ENCODE data around the gene ITGA11. TPM values are rescaled to one million over a fixed set of nuclear protein-coding genes. Genes with fewer than 3 reads are reported as not detected.

Gene ITGA11
- total and polyA plus RNA-seq, 2 of the 4 experiments (the other 2 are of a cell fraction): 4.1 to 6.6 TPM

DNA sequence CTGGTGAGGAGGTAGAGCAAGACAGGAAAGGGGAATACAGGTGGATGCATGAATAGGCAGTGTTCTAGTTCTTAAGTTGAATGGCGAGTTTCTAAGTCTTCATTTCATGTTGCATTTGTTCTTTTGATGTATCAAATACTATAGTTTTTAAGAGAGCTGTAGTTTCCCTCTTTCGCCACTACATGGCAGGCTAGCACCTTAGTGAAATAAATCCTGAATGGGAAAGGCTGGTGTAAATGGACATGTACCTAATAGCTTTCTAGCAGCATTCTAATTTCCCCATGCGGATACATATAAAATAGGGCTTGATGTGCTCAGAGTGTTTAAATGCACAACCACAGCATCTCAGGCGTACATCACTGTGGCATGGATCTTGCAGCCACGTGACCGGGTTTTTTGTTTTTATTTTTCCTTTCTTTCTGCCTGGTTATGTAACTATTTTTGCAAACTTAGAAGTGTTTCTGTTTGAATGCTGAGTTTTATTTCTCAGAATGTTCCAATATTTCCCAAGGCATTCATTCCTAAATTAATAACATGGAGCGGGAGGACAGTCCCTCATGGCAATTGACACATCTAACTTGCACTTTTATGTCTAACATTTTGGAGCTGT is 178.9 kb downstream of the ITGA11 start:
- Histone ChIP-seq H4K20me1 (ENCODE audit: insufficient read depth, low read length) (no peaks in the 10 kb centered on the region), H3K56ac (ENCODE audit: extremely low read depth, insufficient read depth, low read length) (no peak overlapping the region), H3K4me1 (ENCODE audit: control insufficient read depth, insufficient read depth, low read length) (no peaks in the 10 kb centered on the region; the same call in 1 of the 2 replicates), H3K4me3 (ENCODE audit: insufficient read depth, low read depth, low read length) (no peak overlapping the region), H4K8ac (ENCODE audit: low read depth in 2 of 2, low read length in 2 of 2) (no peak overlapping the region; a peak in 1 of 4 replicates), H2AK5ac (ENCODE audit: low read depth, low read length) (no peak overlapping the region), H2BK15ac (ENCODE audit: low read depth, low read length) (no peak overlapping the region), H2BK5ac (ENCODE audit: low read depth, low read length, poor library complexity, severe bottlenecking) (no peak overlapping the region), H3K36me3 (ENCODE audit: control insufficient read depth, insufficient read depth, low read length) (no peaks in the 10 kb centered on the region), H3K23ac (ENCODE audit: low read depth, low read length) (no peak overlapping the region; the same call in 1 of the 2 replicates), H3K4ac (ENCODE audit: low read depth, low read length) (no peak overlapping the region), H3K9ac (ENCODE audit: low read depth, low read length) (no peak overlapping the region), H2BK120ac (ENCODE audit: low read depth, low read length) (no peak overlapping the region), H2AK9ac (replicated peaks; ENCODE audit: low read depth, low read length, poor library complexity) (no peak overlapping the region), H3K79me1 (ENCODE audit: low read depth in 1 of 2, low read length in 2 of 2) (no peaks in the 10 kb centered on the region), H4K5ac (ENCODE audit: low read depth, low read length) (no peak overlapping the region), H3K14ac (replicated peaks; ENCODE audit: low read depth, low read length) (no peak overlapping the region), H2AFZ (replicated peaks; ENCODE audit: low read length, poor library complexity) (no peak overlapping the region), H2BK20ac (ENCODE audit: low read depth, low read length) (no peak overlapping the region), H3K9me1 (ENCODE audit: insufficient read depth, low read length) (no peaks in the 10 kb centered on the region), H3K27me3 (ENCODE audit: control insufficient read depth, insufficient read depth, low read length) (peaks cover 2% of the 10 kb centered on the region; the same call in 1 of the 2 replicates), H4K91ac (ENCODE audit: insufficient read depth, low read depth, low read length) (no peak overlapping the region), H3K27ac (ENCODE audit: insufficient read depth, low read length) (no peak overlapping the region), H3K18ac (ENCODE audit: low read depth, low read length) (no peak overlapping the region), H3K9me3 (ENCODE audit: control insufficient read depth, insufficient read depth, low read length) (no peaks in the 10 kb centered on the region), H3K4me2 (ENCODE audit: low read depth, low read length) (no peak overlapping the region)
- dilution Hi-C loops (cut with HindIII; ENCODE audit: low sequenced_read_pairs, unreplicated experiment): no loop called here
- no TSS peak for BruUV-seq (replicated peaks)
- ATAC-seq (ENCODE audit: low read depth) (peak; percentile 79), DNase-seq (peak; percentile 85)
- ChIA-PET POLR2A (ENCODE audit: unreplicated experiment) (interaction anchor here (0.6 kb wide), 1 partner anchor 36 kb away, joined by 3 read pairs; no protein-coding TSS in a partner anchor), CTCF (interaction anchor here (0.6 to 1.7 kb wide), 17 partner anchors 18 to 421 kb away, joined by 3 to 8 read pairs (median 4); partner anchors contain the start of gene FEM1B)
- intact Hi-C loops (cut with micrococcal nuclease): loop anchor here (1.0 to 5.0 kb wide), 3 partner anchors 53 to 421 kb away; no protein-coding TSS in a partner anchor
- in situ Hi-C loops (cut with MboI; ENCODE audit: low sequenced_read_pairs): no loop called here
- TF ChIP-seq, protein P1, sequence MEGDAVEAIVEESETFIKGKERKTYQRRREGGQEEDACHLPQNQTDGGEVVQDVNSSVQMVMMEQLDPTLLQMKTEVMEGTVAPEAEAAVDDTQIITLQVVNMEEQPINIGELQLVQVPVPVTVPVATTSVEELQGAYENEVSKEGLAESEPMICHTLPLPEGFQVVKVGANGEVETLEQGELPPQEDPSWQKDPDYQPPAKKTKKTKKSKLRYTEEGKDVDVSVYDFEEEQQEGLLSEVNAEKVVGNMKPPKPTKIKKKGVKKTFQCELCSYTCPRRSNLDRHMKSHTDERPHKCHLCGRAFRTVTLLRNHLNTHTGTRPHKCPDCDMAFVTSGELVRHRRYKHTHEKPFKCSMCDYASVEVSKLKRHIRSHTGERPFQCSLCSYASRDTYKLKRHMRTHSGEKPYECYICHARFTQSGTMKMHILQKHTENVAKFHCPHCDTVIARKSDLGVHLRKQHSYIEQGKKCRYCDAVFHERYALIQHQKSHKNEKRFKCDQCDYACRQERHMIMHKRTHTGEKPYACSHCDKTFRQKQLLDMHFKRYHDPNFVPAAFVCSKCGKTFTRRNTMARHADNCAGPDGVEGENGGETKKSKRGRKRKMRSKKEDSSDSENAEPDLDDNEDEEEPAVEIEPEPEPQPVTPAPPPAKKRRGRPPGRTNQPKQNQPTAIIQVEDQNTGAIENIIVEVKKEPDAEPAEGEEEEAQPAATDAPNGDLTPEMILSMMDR (conservative IDR thresholded peaks at IDR 0.05; ENCODE audit: low read depth, low read length): peak; percentile 91
- TF ChIP-seq SMC3 (IDR thresholded peaks at IDR 0.05; ENCODE audit: low read depth, low read length): peak; percentile 84
- TF ChIP-seq RAD21 (IDR thresholded peaks at IDR 0.05; ENCODE audit: low read length): peak; percentile 91
- TF ChIP-seq MXI1 (IDR thresholded peaks at IDR 0.05; ENCODE audit: borderline replicate concordance, low read depth, low read length): no peak
- TF ChIP-seq CEBPB (IDR thresholded peaks at IDR 0.05; ENCODE audit: low read depth, low read length): no peak
- TF ChIP-seq MAZ (IDR thresholded peaks at IDR 0.05; ENCODE audit: borderline replicate concordance, low read depth, low read length): 0 out of 2 replicates have a peak, but pooled peaks have one; percentile 16
- no CpG with 5 or more reads among the region's 7 CpGs for WGBS, 2 experiments (ENCODE audit: extremely low coverage in 2 of 2, insufficient read length in 1 of 2)

All from IMR-90 (cell line).